ENCODE measurements around the gene PCNX3.
"Not testable (repeated sequence)": the region's sequence is repeated elsewhere in the genome, so short reads cannot be mapped to it uniquely, and the experiment has no call there.

The PCNX3 gene

GRCh38 chr11:65623177-65623576 lies 7.6 kb downstream of the PCNX3 start:
- DNase-seq: no peak

GRCh38 chr11:65623852-65624616 lies 8.5 kb downstream of the PCNX3 start:
- no peak for DNase-seq

- DNase-seq: no peak
Measured at GRCh38 chr11:65624931-65625627, 9.5 kb downstream of the PCNX3 start.

- DNase-seq: peak; percentile 97
Measured at GRCh38 chr11:65625628-65626342, 10.2 kb downstream of the PCNX3 start.

GRCh38 chr11:65627202-65627601 lies 11.6 kb downstream of the PCNX3 start:
- no peak for DNase-seq

- no peak for DNase-seq
Measured at GRCh38 chr11:65629579-65629978, 14.0 kb downstream of the PCNX3 start.

- no peak for DNase-seq
Measured at GRCh38 chr11:65630215-65630614, 14.6 kb downstream of the PCNX3 start.

- no peak for DNase-seq
Measured at GRCh38 chr11:65633390-65634108, 18.0 kb downstream of the PCNX3 start.

- DNase-seq: no peak
Measured at GRCh38 chr11:65634109-65634436, 18.5 kb downstream of the PCNX3 start.

- DNase-seq: no peak
Measured at GRCh38 chr11:65634440-65634839, 18.9 kb downstream of the PCNX3 start.

- DNase-seq: no peak
Measured at GRCh38 chr11:65634905-65635731, 19.5 kb downstream of the PCNX3 start.

- no peak for DNase-seq
Measured at GRCh38 chr11:65636108-65637031, 20.8 kb downstream of the PCNX3 start.

GRCh38 chr11:65637032-65637557 lies 21.5 kb downstream of the PCNX3 start:
- no peak for DNase-seq

- DNase-seq: peak; percentile 71
Measured at GRCh38 chr11:65637794-65638419, 22.3 kb downstream of the PCNX3 start, which contains the start of gene SIPA1. TSS of gene SIPA1 (plus strand) at chr11:65638101. CDS start at chr11:65640922, 2,821 bp downstream.

- DNase-seq: not testable (repeated sequence)
Measured at GRCh38 chr11:65639228-65639597, 23.6 kb downstream of the PCNX3 start.

- no peak for DNase-seq
Measured at GRCh38 chr11:65639623-65640482, 24.3 kb downstream of the PCNX3 start.

- DNase-seq: no peak
Measured at GRCh38 chr11:65640483-65641296, 25.1 kb downstream of the PCNX3 start.

- DNase-seq: no peak
Measured at GRCh38 chr11:65641297-65642013, 25.9 kb downstream of the PCNX3 start.
